Sigmoid colon (tissue), 4 donors: ENCODE data around the gene UBE2M.

Source experiments
- CTCF ChIP-seq, 4 experiments: fragments of 450-650 bp in 3 of 4; fragments of 200-600 bp in 1 of 4; IDR thresholded peaks; one replicate each; pipeline ENCODE4 v1.5.1; 2016 to 2019; ENCODE audit warnings: antibody characterized with exemption in 4 of 4, mild to moderate bottlenecking in 3 of 4, moderate library complexity in 2 of 4
- EP300 ChIP-seq, 4 donors: sonication (generic); formaldehyde crosslinking; IDR thresholded peaks; one replicate each; pipeline ENCODE4 v1.6.1; 2017; ENCODE audit warnings: antibody characterized with exemption in 4 of 4
- POLR2A ChIP-seq, 2 donors: fragments of 450-650 bp; IDR thresholded peaks; one replicate each; pipeline ENCODE4 v1.6.1; 2016; ENCODE audit warnings: antibody characterized with exemption in 2 of 2, mild to moderate bottlenecking in 2 of 2, moderate library complexity in 2 of 2
- POLR2AphosphoS5 ChIP-seq, 4 donors: sonication (generic); formaldehyde crosslinking; IDR thresholded peaks; one replicate each; pipeline ENCODE4 v1.6.1; 2017; ENCODE audit warnings: antibody characterized with exemption in 4 of 4

DNA sequence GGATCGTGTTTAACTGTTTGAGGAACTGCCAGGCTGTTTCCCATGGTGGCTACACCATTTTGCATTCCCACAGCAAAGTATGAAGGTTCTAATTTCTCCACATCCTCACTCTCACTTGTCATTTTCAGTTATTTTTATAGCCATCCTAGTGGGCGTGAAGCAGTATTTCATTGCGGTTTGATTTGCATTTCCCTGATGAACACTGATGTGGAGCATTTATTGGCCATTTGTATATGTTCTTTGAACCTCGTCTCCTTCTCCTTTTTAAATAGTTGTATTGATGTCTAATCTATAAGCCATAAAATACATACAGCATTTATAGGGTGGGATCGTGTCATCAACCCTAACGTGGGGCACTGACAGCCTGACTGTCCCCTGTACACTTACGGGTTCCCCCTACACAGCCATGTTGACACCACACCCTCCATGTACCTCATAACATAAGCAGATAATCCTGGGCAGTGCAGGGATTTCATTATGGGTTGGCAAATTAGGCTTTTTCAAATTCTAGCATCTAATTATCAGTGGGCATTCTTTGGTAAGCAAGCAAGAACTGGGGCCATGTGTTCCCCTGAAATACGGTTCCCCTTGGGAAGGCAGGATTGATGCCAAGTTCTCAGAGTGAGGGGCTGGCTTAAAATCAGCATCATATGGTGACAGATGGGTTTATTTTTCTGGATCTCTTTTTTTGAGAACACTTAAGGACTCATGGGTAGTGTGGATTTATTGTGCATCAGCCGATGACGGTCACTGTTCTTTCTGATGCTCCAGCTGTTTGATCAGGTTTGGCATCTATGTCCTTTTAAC is 27.2 kb downstream of the UBE2M start:
- TF ChIP-seq CTCF (IDR thresholded peaks at IDR 0.05) (no peak), POLR2A (IDR thresholded peaks at IDR 0.05) (no peak), POLR2AphosphoS5 (IDR thresholded peaks at IDR 0.05) (no peak), EP300 (IDR thresholded peaks at IDR 0.05) (no peak)
